GM10847 (cell line): Measurements from ENCODE around the gene ABCB9.

ENCODE experiments used
- POLR2A ChIP-seq: IDR thresholded peaks from 2 replicates; pipeline ENCODE4 v1.6.1; 2011; ENCODE audit not compliant: insufficient read length; ENCODE audit errors: extremely low read depth

The ABCB9 gene

GRCh38 chr12:122979001-122979907, 13.0 kb upstream of the ABCB9 start:
- no peak for TF ChIP-seq POLR2A

- TF ChIP-seq POLR2A: no peak
These were observed 12.3 kb upstream of the ABCB9 start for GRCh38 chr12:122978507-122978955.

- TF ChIP-seq POLR2A: no peak
These were observed 11.6 kb upstream of the ABCB9 start for GRCh38 chr12:122977655-122978392.

- TF ChIP-seq POLR2A: no peak
These were observed 10.9 kb upstream of the ABCB9 start for GRCh38 chr12:122977153-122977552.

- no peak for TF ChIP-seq POLR2A
These were observed 10.3 kb upstream of the ABCB9 start for GRCh38 chr12:122976648-122976975.

- TF ChIP-seq POLR2A: no peak
These were observed 9.8 kb upstream of the ABCB9 start for GRCh38 chr12:122975790-122976647.

- TF ChIP-seq POLR2A: peak; percentile 39
These were observed 8.9 kb upstream of the ABCB9 start, which contains the start of gene OGFOD2 for GRCh38 chr12:122974892-122975789. Gene OGFOD2 (plus strand): TSS chr12:122975244. CDS start chr12:122975252, 8 bp downstream.

- TF ChIP-seq POLR2A: peak; percentile 30
These were observed 8.1 kb upstream of the ABCB9 start for GRCh38 chr12:122974274-122974891.

- no peak for TF ChIP-seq POLR2A
These were observed 3.4 kb upstream of the ABCB9 start for GRCh38 chr12:122969676-122970075.

GRCh38 chr12:122968104-122968503, 1.8 kb upstream of the ABCB9 start:
- no peak for TF ChIP-seq POLR2A

GRCh38 chr12:122966743-122967550, 684 bp upstream of the ABCB9 start:
- no peak for TF ChIP-seq POLR2A

GRCh38 chr12:122965321-122965751, 927 bp downstream of the ABCB9 start:
- TF ChIP-seq POLR2A: no peak
